Endothelial cell (in vitro differentiated cells): Measurements from ENCODE around the gene FMN1. TPM values are rescaled to one million over a fixed set of nuclear protein-coding genes. Genes with fewer than 3 reads are reported as not detected.

ENCODE experiments used
- DNase-seq: peaks from one replicate; pipeline ENCODE4 v3.0.0; 2021; ENCODE audit warnings: low spot score
- H3K27ac Mint-ChIP-seq: one replicate; pipeline ENCODE4 v1.8.0; 2021; ENCODE audit warnings: mixed read lengths, inconsistent platforms; ENCODE audit not compliant: unreplicated experiment
- H3K27me3 Mint-ChIP-seq: one replicate; pipeline ENCODE4 v1.8.0; 2021; ENCODE audit warnings: mild to moderate bottlenecking, moderate library complexity, mixed read lengths, inconsistent platforms; ENCODE audit not compliant: unreplicated experiment
- H3K36me3 Mint-ChIP-seq: one replicate; pipeline ENCODE4 v1.8.0; 2021; ENCODE audit warnings: mild to moderate bottlenecking, low read depth, mixed read lengths, inconsistent platforms; ENCODE audit not compliant: unreplicated experiment
- H3K4me1 Mint-ChIP-seq: one replicate; pipeline ENCODE4 v1.8.0; 2021; ENCODE audit warnings: mild to moderate bottlenecking, mixed read lengths, inconsistent platforms; ENCODE audit not compliant: unreplicated experiment
- H3K4me3 Mint-ChIP-seq: one replicate; pipeline ENCODE4 v1.8.0; 2021; ENCODE audit warnings: mild to moderate bottlenecking, mixed read lengths, inconsistent platforms; ENCODE audit not compliant: unreplicated experiment
- H3K9me3 Mint-ChIP-seq: one replicate; pipeline ENCODE4 v1.8.0; 2021; ENCODE audit warnings: mixed read lengths, inconsistent platforms; ENCODE audit not compliant: unreplicated experiment
- total RNA-seq: library from RNA; stranded (reverse); fragmentation: NEBNext Ultra II Directional; extraction: Animal tissue kit (Norgen Biotek cat#: 25700); gene quantifications from one replicate; pipeline ENCODE4 v1.2.1, GENCODE V29; 2021; ENCODE audit not compliant: unreplicated experiment
- TF ChIP-seq, protein P1 (sequence below): fragments of 200-600 bp; sonication (generic); IDR thresholded peaks from one replicate; pipeline ENCODE4 v1.5.0; 2021; ENCODE audit warnings: antibody characterized with exemption; ENCODE audit not compliant: unreplicated experiment

FMN1 gene
- total RNA-seq, 1 donor from 2014 or later = 1.3 TPM

DNA sequence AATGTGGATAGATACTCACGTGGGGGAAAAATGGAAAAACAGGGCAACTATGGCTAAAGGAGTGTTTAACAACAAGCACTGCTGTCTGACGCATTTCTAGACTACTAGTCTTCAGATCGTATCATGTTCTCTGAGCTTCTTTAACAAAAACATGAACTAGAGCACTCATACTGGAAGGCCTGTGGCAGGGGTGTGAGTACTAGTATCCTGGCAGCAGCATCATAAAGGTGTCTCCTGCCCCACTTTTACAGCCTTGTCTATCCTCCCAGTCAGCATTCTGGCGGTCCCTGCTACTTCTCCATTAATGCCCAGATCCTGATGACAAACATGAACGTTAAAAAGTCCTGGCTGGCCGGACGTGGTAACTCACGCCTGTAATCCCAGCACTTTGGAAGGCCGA, 4.0 kb downstream of the FMN1 start:
- peaks cover 10% of the 10 kb centered on the region for H3K27me3 Mint-ChIP-seq

DNA sequence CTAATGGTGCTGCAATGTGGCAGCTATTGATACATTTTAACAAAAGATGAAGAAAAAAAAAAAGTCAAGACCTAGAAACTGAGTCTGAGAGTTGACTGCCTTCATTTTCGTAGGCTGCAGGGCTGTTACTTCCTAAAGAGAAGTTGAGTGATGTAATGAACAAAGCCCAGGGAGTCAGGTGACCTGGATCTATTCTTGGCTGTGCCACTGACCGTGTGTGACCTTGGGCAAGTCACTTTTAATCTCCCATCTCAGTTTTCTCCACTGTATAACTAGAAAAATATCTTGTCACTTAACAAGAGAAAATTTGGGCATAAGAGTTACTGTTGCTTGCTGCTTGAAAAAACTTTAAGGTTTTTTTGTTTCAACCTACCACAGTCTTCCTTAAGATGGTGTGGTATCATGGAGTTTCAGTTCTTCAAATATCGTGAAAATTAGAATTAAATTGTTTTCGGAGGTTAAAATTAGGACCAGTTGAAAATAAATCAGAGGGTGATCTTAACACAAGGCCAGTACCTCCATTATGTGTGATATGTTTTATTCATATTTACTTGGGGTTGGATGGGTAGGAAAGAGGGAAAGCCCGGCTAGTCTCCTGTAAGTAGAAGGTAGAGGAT, 5.8 kb downstream of the FMN1 start:
- Mint-ChIP-seq H3K4me3 (no peak overlapping the region), H3K36me3 (no peaks in the 10 kb centered on the region), H3K4me1 (no peaks in the 10 kb centered on the region), H3K27me3 (peaks cover 7% of the 10 kb centered on the region), H3K9me3 (no peaks in the 10 kb centered on the region), H3K27ac (no peak overlapping the region)
- no peak for DNase-seq
- TF ChIP-seq, protein P1, sequence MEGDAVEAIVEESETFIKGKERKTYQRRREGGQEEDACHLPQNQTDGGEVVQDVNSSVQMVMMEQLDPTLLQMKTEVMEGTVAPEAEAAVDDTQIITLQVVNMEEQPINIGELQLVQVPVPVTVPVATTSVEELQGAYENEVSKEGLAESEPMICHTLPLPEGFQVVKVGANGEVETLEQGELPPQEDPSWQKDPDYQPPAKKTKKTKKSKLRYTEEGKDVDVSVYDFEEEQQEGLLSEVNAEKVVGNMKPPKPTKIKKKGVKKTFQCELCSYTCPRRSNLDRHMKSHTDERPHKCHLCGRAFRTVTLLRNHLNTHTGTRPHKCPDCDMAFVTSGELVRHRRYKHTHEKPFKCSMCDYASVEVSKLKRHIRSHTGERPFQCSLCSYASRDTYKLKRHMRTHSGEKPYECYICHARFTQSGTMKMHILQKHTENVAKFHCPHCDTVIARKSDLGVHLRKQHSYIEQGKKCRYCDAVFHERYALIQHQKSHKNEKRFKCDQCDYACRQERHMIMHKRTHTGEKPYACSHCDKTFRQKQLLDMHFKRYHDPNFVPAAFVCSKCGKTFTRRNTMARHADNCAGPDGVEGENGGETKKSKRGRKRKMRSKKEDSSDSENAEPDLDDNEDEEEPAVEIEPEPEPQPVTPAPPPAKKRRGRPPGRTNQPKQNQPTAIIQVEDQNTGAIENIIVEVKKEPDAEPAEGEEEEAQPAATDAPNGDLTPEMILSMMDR = no peak

More for the DNA sequence above, 4.0 kb downstream of the FMN1 start:
- H3K36me3 Mint-ChIP-seq = no peaks in the 10 kb centered on the region
- H3K4me1 Mint-ChIP-seq = peaks cover 7% of the 10 kb centered on the region
- no peak overlapping the region for H3K4me3 Mint-ChIP-seq
- no peak overlapping the region for H3K27ac Mint-ChIP-seq
- DNase-seq = no peak
- H3K9me3 Mint-ChIP-seq = no peaks in the 10 kb centered on the region
- TF ChIP-seq, protein P1 = no peak

DNA sequence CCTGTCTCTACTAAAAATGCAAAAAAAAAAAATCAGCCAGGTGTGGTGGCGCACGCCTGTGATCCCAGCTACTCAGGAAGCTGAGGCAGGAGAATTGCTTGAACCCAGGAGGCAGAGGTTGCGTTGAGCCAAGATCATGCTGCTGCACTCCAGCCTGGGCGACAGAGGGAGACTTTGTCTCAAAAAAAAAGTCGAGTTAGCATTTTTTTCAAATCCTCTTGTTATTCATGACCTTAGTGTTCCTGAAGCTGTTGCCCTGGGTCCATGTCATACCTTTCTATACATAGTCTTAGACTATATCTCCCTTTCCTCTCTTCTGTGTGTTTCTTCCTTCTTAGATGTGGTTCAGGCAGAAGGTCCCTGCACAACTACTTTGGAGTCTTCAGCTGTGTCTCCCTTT, 6.4 kb downstream of the FMN1 start:
- DNase-seq = no peak
- TF ChIP-seq, protein P1 = no peak
- Mint-ChIP-seq H3K4me3 (no peak overlapping the region), H3K36me3 (no peaks in the 10 kb centered on the region), H3K27me3 (peaks cover 7% of the 10 kb centered on the region), H3K9me3 (no peaks in the 10 kb centered on the region), H3K4me1 (no peaks in the 10 kb centered on the region), H3K27ac (no peak overlapping the region)

DNA sequence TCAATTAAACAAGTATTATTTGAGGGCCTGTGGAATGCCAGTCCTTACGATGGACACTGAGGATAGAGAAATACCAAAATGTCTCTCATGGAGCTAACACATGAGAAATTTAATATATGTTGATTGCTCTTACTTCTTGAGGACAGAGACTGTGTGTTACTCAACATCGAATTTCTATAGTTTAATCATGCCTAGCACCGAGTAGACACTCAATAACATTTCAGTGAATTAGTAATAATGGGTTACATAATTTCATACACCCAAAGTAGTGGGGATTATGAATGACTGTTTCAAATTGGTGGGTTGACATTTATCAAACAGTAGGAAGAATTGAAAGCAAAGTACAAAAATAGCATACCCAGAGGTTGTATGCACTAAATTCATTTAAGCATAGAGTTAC, 11.2 kb downstream of the FMN1 start:
- Mint-ChIP-seq H3K27me3 (no peaks in the 10 kb centered on the region), H3K4me3 (no peak overlapping the region), H3K9me3 (no peaks in the 10 kb centered on the region), H3K27ac (no peak overlapping the region), H3K4me1 (peaks cover 3% of the 10 kb centered on the region), H3K36me3 (no peaks in the 10 kb centered on the region)
- no peak for DNase-seq
- TF ChIP-seq, protein P1 = no peak

DNA sequence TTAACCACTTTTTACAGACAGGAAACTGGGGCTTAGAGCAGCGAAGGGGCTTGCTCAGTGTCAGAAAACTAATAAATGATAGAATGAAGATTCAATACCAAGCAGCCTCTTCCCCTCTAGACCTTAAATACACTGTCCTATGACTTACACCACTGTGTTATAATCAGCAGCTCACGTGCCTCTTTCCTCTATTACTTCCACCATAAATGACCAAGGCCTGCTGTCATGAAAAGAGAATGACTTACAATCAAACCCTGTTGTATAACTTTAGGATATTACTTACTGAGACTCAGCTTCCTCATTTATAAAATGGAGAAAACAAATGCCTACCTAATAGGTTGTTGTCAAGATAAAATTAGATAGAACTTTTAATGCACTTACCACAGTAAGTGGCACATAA, 11.6 kb downstream of the FMN1 start:
- no peak for DNase-seq
- TF ChIP-seq, protein P1 = no peak
- Mint-ChIP-seq H3K9me3 (no peaks in the 10 kb centered on the region), H3K36me3 (no peaks in the 10 kb centered on the region), H3K27me3 (no peaks in the 10 kb centered on the region), H3K27ac (no peak overlapping the region), H3K4me3 (no peak overlapping the region), H3K4me1 (peaks cover 3% of the 10 kb centered on the region)
